ENCODE data around the gene REPIN1.

Gene REPIN1

GRCh38 chr7:150325110-150325611, 43.5 kb upstream of the REPIN1 start (continued):
- no peak for TF ChIP-seq KLF17 (tag by site-specific recombination; IDR thresholded peaks at IDR 0.05)

GRCh38 chr7:150325901-150326300, 42.7 kb upstream of the REPIN1 start:
- H3K4me3 ChIP-seq (ENCODE audit: low read depth, low read length) = no peak overlapping the region
- POLR2A ChIA-PET = interaction anchor here (1.3 kb wide), 1 partner anchor 9 kb away, joined by 3 read pairs; no protein-coding TSS in a partner anchor
- CTCF ChIA-PET = no interaction called here

GRCh38 chr7:150326657-150327268, 41.9 kb upstream of the REPIN1 start:
- CTCF ChIA-PET = interaction anchor here (0.7 kb wide), 1 partner anchor 360 kb away, joined by 3 read pairs; no protein-coding TSS in a partner anchor
- Histone ChIP-seq H3K4me1 (ENCODE audit: control insufficient read depth, insufficient read depth, low read length) (no peaks in the 10 kb centered on the region), H3K4me3 (ENCODE audit: low read depth, low read length) (no peak overlapping the region), H3K27ac (ENCODE audit: extremely low read depth, low read depth, low read length) (no peak overlapping the region), H3K36me3 (ENCODE audit: control insufficient read depth in 2 of 2, insufficient read depth in 1 of 2, low read length in 2 of 2) (peaks cover 8 to 75% of the 10 kb centered on the region in 2 experiments), H3K9me3 (ENCODE audit: control insufficient read depth, insufficient read depth, low read depth, low read length) (no peaks in the 10 kb centered on the region)
- POLR2A ChIA-PET = interaction anchor here (0.7 kb wide), 2 partner anchors 462 to 608 kb away, joined by 3 read pairs; no protein-coding TSS in a partner anchor
- no peak for TF ChIP-seq ZNF211 (tag by site-specific recombination; IDR thresholded peaks at IDR 0.05; ENCODE audit: low read depth)
- TF ChIP-seq GLI2 (tag by site-specific recombination; IDR thresholded peaks at IDR 0.05; ENCODE audit: borderline replicate concordance, low read depth) = no peak
- TF ChIP-seq ZNF24 (tag by site-specific recombination; IDR thresholded peaks at IDR 0.05) = no peak
- no peak for TF ChIP-seq BCL6B (tag by site-specific recombination; IDR thresholded peaks at IDR 0.05)
- TF ChIP-seq PRDM10 (tag by site-specific recombination; IDR thresholded peaks at IDR 0.05) = no peak
- TF ChIP-seq ZBTB48 (tag by site-specific recombination; IDR thresholded peaks at IDR 0.05) = no peak
- no peak for TF ChIP-seq SCRT2 (tag by site-specific recombination; IDR thresholded peaks at IDR 0.05)
- TF ChIP-seq ZNF155 (tag by site-specific recombination; IDR thresholded peaks at IDR 0.05) = no peak
- no peak for TF ChIP-seq ZFP37 (tag by site-specific recombination; IDR thresholded peaks at IDR 0.05)
- no peak for TF ChIP-seq HOXC10 (CRISPR knock-in tag; IDR thresholded peaks at IDR 0.05)
- no peak for TF ChIP-seq ZBTB20 (tag by site-specific recombination; IDR thresholded peaks at IDR 0.05)
- TF ChIP-seq ZNF274 (IDR thresholded peaks at IDR 0.05; ENCODE audit: low read length) = no peak
- no peak for TF ChIP-seq ZNF274 (tag by site-specific recombination; IDR thresholded peaks at IDR 0.05; ENCODE audit: borderline replicate concordance)

More at GRCh38 chr7:150325901-150326300, 42.7 kb upstream of the REPIN1 start:
- no peaks in the 10 kb centered on the region for H3K4me1 ChIP-seq (ENCODE audit: control insufficient read depth, insufficient read depth, low read length)
- peaks cover 8 to 67% of the 10 kb centered on the region in 2 experiments for H3K36me3 ChIP-seq (ENCODE audit: control insufficient read depth in 2 of 2, insufficient read depth in 1 of 2, low read length in 2 of 2)
- H3K9me3 ChIP-seq (ENCODE audit: control insufficient read depth, insufficient read depth, low read depth, low read length) = no peaks in the 10 kb centered on the region
- H3K27ac ChIP-seq (ENCODE audit: extremely low read depth, low read depth, low read length) = no peak overlapping the region
- TF ChIP-seq MZF1 (tag by site-specific recombination; IDR thresholded peaks at IDR 0.05; ENCODE audit: borderline replicate concordance) = no peak
- TF ChIP-seq ATF2 (tag by site-specific recombination; IDR thresholded peaks at IDR 0.05; ENCODE audit: low read depth) = no peak
- TF ChIP-seq ZNF280D (tag by site-specific recombination; IDR thresholded peaks at IDR 0.05) = no peak
- TF ChIP-seq ZNF350 (tag by site-specific recombination; IDR thresholded peaks at IDR 0.05) = no peak
